Measurements from ENCODE around the gene FLNA. TPM values are rescaled to one million over a fixed set of nuclear protein-coding genes. Genes with fewer than 3 reads are reported as not detected.

FLNA gene
- total and polyA plus RNA-seq, 10 donors: 259 to 1,447 (median 600) TPM

GRCh38 chrX:154411981-154412340, 37.5 kb upstream of the FLNA start:
- peak; percentile 91 for DNase-seq
- WGBS, 5 donors: 0 to 49% (median 3%) methylated on average over 12 to 29 of the region's 29 CpGs
- Histone ChIP-seq H3K27ac (peak overlapping the region; percentile 79 to 98 (median 96)), H3K9me3 (no peaks in the 10 kb centered on the region), H3K4me1 (peaks cover 0 to 52% (median 36%) of the 10 kb centered on the region in 6 donors), H3K4me3 (peak overlapping the region; percentile 42 to 84 (median 68)), H3K36me3 (peaks cover 0 to 18% (median 0%) of the 10 kb centered on the region in 6 donors), H3K27me3 (replicated peaks in 1 of 7) (no peaks in the 10 kb centered on the region)
- intact Hi-C loops (cut with DNase I; ENCODE audit: low total_unique reads): no loop called here
- TF ChIP-seq POLR2A (IDR thresholded peaks at IDR 0.05) (no peak), CTCF (IDR thresholded peaks at IDR 0.05 in 8 of 11, conservative IDR thresholded peaks at IDR 0.05 in 3 of 11) (no peak), POLR2AphosphoS5 (IDR thresholded peaks at IDR 0.05) (peak in 2 of 3 donors; percentile 51 to 68)

GRCh38 chrX:154409222-154409871, 34.9 kb upstream of the FLNA start, which contains the start of gene DNASE1L1:
DNASE1L1 (minus strand) TSS chrX:154409254; CDS start chrX:154405568, 3,686 bp downstream.
- 26 to 66% (median 31%) methylated on average over 11 to 26 of the region's 26 CpGs for WGBS, 5 donors
- Histone ChIP-seq H3K27ac (peak within 1 kb of the TSS; percentile 53 to 98 (median 85)), H3K4me3 (peak within 1 kb of the TSS; percentile 0 to 63 (median 28)), H3K36me3 (peaks cover 0 to 23% (median 0%) of the 10 kb centered on the region in 6 donors), H3K4me1 (peaks cover 0 to 52% (median 36%) of the 10 kb centered on the region in 6 donors), H3K27me3 (replicated peaks in 1 of 7) (no peaks in the 10 kb centered on the region), H3K9me3 (no peaks in the 10 kb centered on the region)
- intact Hi-C loops (cut with DNase I; ENCODE audit: low total_unique reads): no loop called here
- DNase-seq: peak; percentile 95
- TF ChIP-seq POLR2A (IDR thresholded peaks at IDR 0.05) (no peak), POLR2AphosphoS5 (IDR thresholded peaks at IDR 0.05) (peak; percentile 51 to 85 (median 71)), CTCF (IDR thresholded peaks at IDR 0.05 in 8 of 11, conservative IDR thresholded peaks at IDR 0.05 in 3 of 11) (no peak)

- H3K4me3 ChIP-seq: peak overlapping the region; percentile 0 to 63 (median 28)
- H3K9me3 ChIP-seq: no peaks in the 10 kb centered on the region
- intact Hi-C loops (cut with DNase I; ENCODE audit: low total_unique reads): no loop called here
- H3K27ac ChIP-seq: peak overlapping the region; percentile 3 to 98 (median 85)
- WGBS, 5 donors: 23 to 60% (median 33%) methylated on average over 6 to 10 of the region's 10 CpGs
- no peaks in the 10 kb centered on the region for H3K27me3 ChIP-seq (replicated peaks in 1 of 7)
- no peak for TF ChIP-seq POLR2A (IDR thresholded peaks at IDR 0.05)
- no peak for TF ChIP-seq POLR2AphosphoS5 (IDR thresholded peaks at IDR 0.05)
- no peak for TF ChIP-seq CTCF (IDR thresholded peaks at IDR 0.05 in 8 of 11, conservative IDR thresholded peaks at IDR 0.05 in 3 of 11)
- peaks cover 0 to 24% (median 0%) of the 10 kb centered on the region in 6 donors for H3K36me3 ChIP-seq
- peaks cover 0 to 52% (median 36%) of the 10 kb centered on the region in 6 donors for H3K4me1 ChIP-seq
- no peak for DNase-seq
Observed at GRCh38 chrX:154408659-154409221, 34.3 kb upstream of the FLNA start.

GRCh38 chrX:154404625-154405192, 30.3 kb upstream of the FLNA start:
- 80 to 96% (median 90%) methylated on average over 1 to 16 of the region's 16 CpGs for WGBS, 5 donors
- H3K27ac ChIP-seq: no peak overlapping the region
- no peaks in the 10 kb centered on the region for H3K9me3 ChIP-seq
- intact Hi-C loops (cut with DNase I; ENCODE audit: low total_unique reads): no loop called here
- H3K4me1 ChIP-seq: peaks cover 0 to 46% (median 21%) of the 10 kb centered on the region in 6 donors
- DNase-seq: no peak
- no peaks in the 10 kb centered on the region for H3K27me3 ChIP-seq (replicated peaks in 1 of 7)
- peaks cover 0 to 56% (median 17%) of the 10 kb centered on the region in 6 donors for H3K36me3 ChIP-seq
- H3K4me3 ChIP-seq: no peak overlapping the region
- TF ChIP-seq POLR2AphosphoS5 (IDR thresholded peaks at IDR 0.05) (no peak), POLR2A (IDR thresholded peaks at IDR 0.05) (no peak), CTCF (IDR thresholded peaks at IDR 0.05 in 8 of 11, conservative IDR thresholded peaks at IDR 0.05 in 3 of 11) (no peak)
